ENCODE measurements around the gene GPR25. TPM values are rescaled to one million over a fixed set of nuclear protein-coding genes. Genes with fewer than 3 reads are reported as not detected.

The GPR25 gene
- total RNA-seq, 4 donors from 2014 or later: 0.28 TPM; not detected in 3

DNA sequence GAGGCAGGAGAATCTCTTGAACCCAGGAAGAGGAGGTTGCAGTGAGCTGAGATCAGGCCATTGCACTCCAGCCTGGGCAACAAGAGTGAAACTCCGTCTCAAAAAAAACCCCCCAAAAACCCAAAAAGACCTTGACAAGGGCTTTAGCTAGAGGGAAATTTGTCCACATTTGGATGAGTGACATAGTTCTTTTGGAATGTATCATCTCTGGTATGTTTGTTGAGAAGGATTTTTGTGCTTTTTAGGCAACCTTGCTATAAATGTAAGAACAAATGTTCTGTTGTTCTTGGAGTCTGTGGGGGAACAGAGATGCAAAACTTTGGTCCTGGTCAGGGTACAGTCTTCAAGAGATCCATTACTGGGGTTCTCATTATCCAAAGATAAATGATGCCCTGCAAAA is 50.8 kb downstream of the GPR25 start:
- no peaks in the 10 kb centered on the region for H3K27me3 ChIP-seq
- no peaks in the 10 kb centered on the region for H3K9me3 ChIP-seq
- no peak for TF ChIP-seq POLR2A (IDR thresholded peaks at IDR 0.05)
- TF ChIP-seq, protein P1, sequence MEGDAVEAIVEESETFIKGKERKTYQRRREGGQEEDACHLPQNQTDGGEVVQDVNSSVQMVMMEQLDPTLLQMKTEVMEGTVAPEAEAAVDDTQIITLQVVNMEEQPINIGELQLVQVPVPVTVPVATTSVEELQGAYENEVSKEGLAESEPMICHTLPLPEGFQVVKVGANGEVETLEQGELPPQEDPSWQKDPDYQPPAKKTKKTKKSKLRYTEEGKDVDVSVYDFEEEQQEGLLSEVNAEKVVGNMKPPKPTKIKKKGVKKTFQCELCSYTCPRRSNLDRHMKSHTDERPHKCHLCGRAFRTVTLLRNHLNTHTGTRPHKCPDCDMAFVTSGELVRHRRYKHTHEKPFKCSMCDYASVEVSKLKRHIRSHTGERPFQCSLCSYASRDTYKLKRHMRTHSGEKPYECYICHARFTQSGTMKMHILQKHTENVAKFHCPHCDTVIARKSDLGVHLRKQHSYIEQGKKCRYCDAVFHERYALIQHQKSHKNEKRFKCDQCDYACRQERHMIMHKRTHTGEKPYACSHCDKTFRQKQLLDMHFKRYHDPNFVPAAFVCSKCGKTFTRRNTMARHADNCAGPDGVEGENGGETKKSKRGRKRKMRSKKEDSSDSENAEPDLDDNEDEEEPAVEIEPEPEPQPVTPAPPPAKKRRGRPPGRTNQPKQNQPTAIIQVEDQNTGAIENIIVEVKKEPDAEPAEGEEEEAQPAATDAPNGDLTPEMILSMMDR (IDR thresholded peaks at IDR 0.05): no peak
- no peaks in the 10 kb centered on the region for H3K36me3 ChIP-seq
- DNase-seq: no peak
- no peaks in the 10 kb centered on the region for H3K4me1 ChIP-seq
- intact Hi-C loops (cut with DNase I; ENCODE audit: low total_unique reads): no loop called here
- H3K27ac ChIP-seq: no peak overlapping the region
- no peak overlapping the region for H3K4me3 ChIP-seq

Other genes with a start within 250 kb of the GPR25 start
- 10 to 100 TPM in 3 of 4 donors, 1 to 10 TPM in 1; 8.2 to 30.5 (median 22.0) TPM for gene DDX59, start 203.1 kb upstream of the GPR25 start, total RNA-seq
- gene CAMSAP2, start 134.1 kb upstream of the GPR25 start, total RNA-seq: 10 to 100 TPM; 31.0 to 64.8 (median 47.7) TPM
- gene INAVA, start 21.9 kb downstream of the GPR25 start, total RNA-seq: 1 to 10 TPM in 2 of 4 donors, under 1 TPM in 1, not detected in 1; 0.59 to 8.5 (median 1.5) TPM
- gene KIF21B, start 150.7 kb downstream of the GPR25 start, total RNA-seq: 10 to 100 TPM in 1 of 4 donors, 1 to 10 TPM in 2, under 1 TPM in 1; 0.29 to 11.3 (median 2.4) TPM
- under 1 TPM in 1 of 4 donors, not detected in 3; 0.07 TPM for gene CACNA1S, start 239.4 kb downstream of the GPR25 start, total RNA-seq

Measured in uterus (tissue), 4 donors.